WTC11 (cell line): Measurements from ENCODE around the gene RELB. TPM values are rescaled to one million over a fixed set of nuclear protein-coding genes. Genes with fewer than 3 reads are reported as not detected.

ENCODE experiments used
- ATAC-seq: fragments of 200-7000 bp; cut with Tn5 transposase; 2 replicates; pipeline ENCODE4 v1.10.0; 2021; ENCODE audit warnings: mild to moderate bottlenecking, moderate library complexity
- CTCF ChIA-PET: fragments of 300-600 bp; sonication (Branson Sonifier 250); formaldehyde crosslinking; loops from one replicate; lab custom pipeline; 2021; ENCODE audit warnings: antibody characterized with exemption; lab: Charles Lee
- POLR2A ChIA-PET: fragments of 350-600 bp; sonication (Branson Sonifier 250); formaldehyde crosslinking; loops from one replicate; lab custom pipeline; 2021; ENCODE audit warnings: antibody characterized with exemption; lab: Charles Lee
- DNase-seq: peaks from one replicate; pipeline ENCODE4 v3.0.0; 2021; ENCODE audit warnings: low spot score
- H3K27ac Mint-ChIP-seq: 2 replicates; pipeline ENCODE4 v1.8.0; 2021; ENCODE audit warnings: mixed read lengths
- H3K27me3 Mint-ChIP-seq: 2 replicates; pipeline ENCODE4 v1.8.0; 2021; ENCODE audit warnings: low read depth, mild to moderate bottlenecking, moderate library complexity, mixed read lengths
- H3K36me3 Mint-ChIP-seq: 2 replicates; pipeline ENCODE4 v1.8.0; 2021; ENCODE audit warnings: mixed read lengths
- H3K4me1 Mint-ChIP-seq: 2 replicates; pipeline ENCODE4 v1.8.0; 2022; ENCODE audit warnings: mixed read lengths
- H3K4me3 Mint-ChIP-seq: 2 replicates; pipeline ENCODE4 v1.8.0; 2021; ENCODE audit warnings: mild to moderate bottlenecking, moderate library complexity, mixed read lengths
- H3K9me3 Mint-ChIP-seq: 2 replicates; pipeline ENCODE4 v1.8.0; 2021; ENCODE audit warnings: mixed read lengths
- CREB1 ChIP-seq: sonication (generic); formaldehyde crosslinking; IDR thresholded peaks from 2 replicates; pipeline ENCODE4 v1.8.0; 2023; ENCODE audit warnings: mild to moderate bottlenecking, missing genetic modification reagents
- GABPB1 ChIP-seq: sonication (generic); formaldehyde crosslinking; IDR thresholded peaks from 2 replicates; pipeline ENCODE4 v1.8.1; 2023; ENCODE audit warnings: mild to moderate bottlenecking, missing genetic modification reagents
- KAT7 ChIP-seq: sonication (generic); formaldehyde crosslinking; IDR thresholded peaks from 2 replicates; pipeline ENCODE4 v1.8.1; 2023; ENCODE audit warnings: missing genetic modification reagents, mild to moderate bottlenecking, borderline replicate concordance
- OVOL2 ChIP-seq: fragments of 250-450 bp; sonication (Bioruptor Pico); IDR thresholded peaks from 2 replicates; pipeline ENCODE4 v1.9.0; 2021; ENCODE audit warnings: mild to moderate bottlenecking, borderline replicate concordance
- SMAD4 ChIP-seq: sonication (generic); formaldehyde crosslinking; IDR thresholded peaks from 2 replicates; pipeline ENCODE4 v1.8.0; 2022; ENCODE audit warnings: mild to moderate bottlenecking, missing genetic modification reagents
- TP53 ChIP-seq: sonication (generic); formaldehyde crosslinking; IDR thresholded peaks from 2 replicates; pipeline ENCODE4 v1.8.1; 2023; ENCODE audit warnings: mild to moderate bottlenecking, missing genetic modification reagents
- ZNF219 ChIP-seq: sonication (generic); formaldehyde crosslinking; IDR thresholded peaks from 2 replicates; pipeline ENCODE4 v1.8.0; 2023; ENCODE audit warnings: missing genetic modification reagents, mild to moderate bottlenecking, borderline replicate concordance
- ZNF317 ChIP-seq: sonication (generic); formaldehyde crosslinking; IDR thresholded peaks from 2 replicates; pipeline ENCODE4 v1.8.1; 2023; ENCODE audit warnings: low read depth, mild to moderate bottlenecking, moderate library complexity, missing genetic modification reagents, borderline replicate concordance
- ZNF416 ChIP-seq: fragments of 250-450 bp; sonication (Bioruptor Pico); IDR thresholded peaks from 2 replicates; pipeline ENCODE4 v1.9.0; 2021; ENCODE audit warnings: mild to moderate bottlenecking, inconsistent platforms
- total RNA-seq: library from RNA; stranded (reverse); gene quantifications from 3 replicates; pipeline ENCODE4 v1.2.3, GENCODE V29; 2021
- TF ChIP-seq, protein P1 (sequence below): sonication (generic); formaldehyde crosslinking; IDR thresholded peaks from 2 replicates; pipeline ENCODE4 v1.8.0; 2022; ENCODE audit warnings: mild to moderate bottlenecking, missing genetic modification reagents
- TF ChIP-seq, protein P2 (sequence below): sonication (generic); formaldehyde crosslinking; IDR thresholded peaks from 2 replicates; pipeline ENCODE4 v1.8.0; 2023; ENCODE audit warnings: missing genetic modification reagents, mild to moderate bottlenecking, borderline replicate concordance
- TF ChIP-seq, protein P3 (sequence below): sonication (generic); formaldehyde crosslinking; IDR thresholded peaks from 2 replicates; pipeline ENCODE4 v1.8.0; 2022; ENCODE audit warnings: mild to moderate bottlenecking, missing genetic modification reagents
- TF ChIP-seq, protein P4 (sequence below): sonication (generic); formaldehyde crosslinking; IDR thresholded peaks from 2 replicates; pipeline ENCODE4 v1.8.1; 2022; ENCODE audit warnings: mild to moderate bottlenecking, missing genetic modification reagents, moderate library complexity, borderline replicate concordance
- TF ChIP-seq, protein P5 (sequence below): sonication (generic); formaldehyde crosslinking; conservative IDR thresholded peaks from 2 replicates; pipeline ENCODE4 v1.8.1; 2023; ENCODE audit warnings: mild to moderate bottlenecking, low read depth, missing genetic modification reagents, moderate library complexity

The RELB gene
- total RNA-seq, 1 experiment from 2014 or later: 8.9 TPM

DNA sequence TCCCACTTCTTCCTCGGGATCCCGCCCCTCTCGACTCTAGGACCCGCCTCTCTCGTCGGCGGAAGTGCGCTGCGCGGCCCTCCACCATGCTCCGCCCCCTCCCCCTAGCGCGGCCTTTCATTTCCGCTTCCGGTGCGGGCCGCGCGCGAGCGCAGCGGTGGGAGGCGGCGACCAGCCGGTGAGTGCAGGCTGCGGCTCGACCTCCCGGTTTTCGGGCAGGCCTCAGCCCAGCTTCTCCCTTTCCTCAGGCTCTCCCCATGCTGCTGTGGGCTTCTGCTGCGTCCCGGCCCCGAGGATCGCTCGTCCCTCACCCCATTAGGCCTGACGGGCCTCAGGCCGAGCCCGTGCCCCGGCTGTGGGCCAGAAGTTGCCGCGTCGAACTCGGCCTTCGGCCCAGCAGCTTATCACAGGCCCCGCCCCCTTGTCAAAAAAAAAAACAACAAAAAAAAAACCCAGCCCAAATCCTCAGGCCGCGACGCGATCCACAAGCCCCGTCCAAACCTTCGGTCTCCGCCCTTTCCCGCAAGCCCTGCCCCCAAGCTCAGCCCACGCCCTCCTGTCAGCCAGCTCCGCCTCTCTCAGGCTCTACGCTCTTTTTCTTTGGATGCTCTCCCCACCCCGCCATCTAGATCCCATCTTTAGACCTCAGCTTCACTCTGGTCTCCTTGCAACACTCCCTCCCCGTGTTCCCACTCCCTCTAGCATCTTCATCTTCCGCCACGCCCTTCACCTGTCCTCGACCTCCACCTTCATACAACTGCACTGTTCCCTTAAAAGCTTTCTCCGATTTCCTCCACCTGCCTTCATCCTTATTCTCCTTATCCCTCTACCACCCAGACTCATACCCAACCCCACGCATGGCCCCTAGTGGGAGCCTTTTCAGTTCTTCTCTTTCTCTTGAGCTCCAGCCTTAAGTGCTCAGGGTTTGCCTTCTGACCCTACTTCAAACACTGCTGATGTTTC, 37.9 kb downstream of the RELB start, which contains the start of gene CLASRP (continued):
- TF ChIP-seq, protein P1, sequence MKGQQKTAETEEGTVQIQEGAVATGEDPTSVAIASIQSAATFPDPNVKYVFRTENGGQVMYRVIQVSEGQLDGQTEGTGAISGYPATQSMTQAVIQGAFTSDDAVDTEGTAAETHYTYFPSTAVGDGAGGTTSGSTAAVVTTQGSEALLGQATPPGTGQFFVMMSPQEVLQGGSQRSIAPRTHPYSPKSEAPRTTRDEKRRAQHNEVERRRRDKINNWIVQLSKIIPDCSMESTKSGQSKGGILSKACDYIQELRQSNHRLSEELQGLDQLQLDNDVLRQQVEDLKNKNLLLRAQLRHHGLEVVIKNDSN (CRISPR knock-in tag): no peak; the same call in 1 of the 2 replicates

DNA sequence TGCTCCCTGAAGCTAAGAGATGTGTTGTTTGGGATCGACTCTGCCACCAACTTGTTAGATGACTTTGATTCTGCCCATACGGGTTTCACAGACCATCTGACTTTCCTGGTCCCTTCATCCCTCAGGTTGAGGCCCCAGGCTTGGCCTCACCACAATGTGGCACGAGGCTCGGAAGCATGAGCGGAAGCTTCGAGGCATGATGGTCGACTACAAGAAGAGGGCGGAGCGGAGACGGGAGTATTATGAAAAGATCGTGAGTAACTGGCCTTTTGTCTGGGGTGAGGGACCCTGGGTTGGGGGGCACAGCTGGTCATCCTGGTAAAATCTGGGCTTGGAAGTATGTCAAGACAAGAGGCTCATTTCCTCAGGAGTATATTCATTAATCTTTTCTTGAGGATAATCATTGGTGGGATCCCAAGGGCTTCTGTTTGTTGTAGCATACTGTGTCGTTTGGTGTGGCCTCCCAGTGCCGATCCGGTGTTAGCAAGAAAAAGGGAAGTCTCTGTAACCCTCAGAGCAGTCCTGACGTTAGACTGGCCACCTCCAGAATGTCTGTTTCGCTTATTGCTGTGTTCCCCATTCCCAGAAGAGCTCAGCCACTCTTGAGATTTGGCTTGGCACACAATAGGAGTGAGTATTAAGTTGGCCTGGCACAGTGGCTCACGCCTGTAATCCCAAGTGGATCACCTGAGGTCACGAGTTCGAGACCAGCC, 39.0 kb downstream of the RELB start:
- TF ChIP-seq, protein P2, sequence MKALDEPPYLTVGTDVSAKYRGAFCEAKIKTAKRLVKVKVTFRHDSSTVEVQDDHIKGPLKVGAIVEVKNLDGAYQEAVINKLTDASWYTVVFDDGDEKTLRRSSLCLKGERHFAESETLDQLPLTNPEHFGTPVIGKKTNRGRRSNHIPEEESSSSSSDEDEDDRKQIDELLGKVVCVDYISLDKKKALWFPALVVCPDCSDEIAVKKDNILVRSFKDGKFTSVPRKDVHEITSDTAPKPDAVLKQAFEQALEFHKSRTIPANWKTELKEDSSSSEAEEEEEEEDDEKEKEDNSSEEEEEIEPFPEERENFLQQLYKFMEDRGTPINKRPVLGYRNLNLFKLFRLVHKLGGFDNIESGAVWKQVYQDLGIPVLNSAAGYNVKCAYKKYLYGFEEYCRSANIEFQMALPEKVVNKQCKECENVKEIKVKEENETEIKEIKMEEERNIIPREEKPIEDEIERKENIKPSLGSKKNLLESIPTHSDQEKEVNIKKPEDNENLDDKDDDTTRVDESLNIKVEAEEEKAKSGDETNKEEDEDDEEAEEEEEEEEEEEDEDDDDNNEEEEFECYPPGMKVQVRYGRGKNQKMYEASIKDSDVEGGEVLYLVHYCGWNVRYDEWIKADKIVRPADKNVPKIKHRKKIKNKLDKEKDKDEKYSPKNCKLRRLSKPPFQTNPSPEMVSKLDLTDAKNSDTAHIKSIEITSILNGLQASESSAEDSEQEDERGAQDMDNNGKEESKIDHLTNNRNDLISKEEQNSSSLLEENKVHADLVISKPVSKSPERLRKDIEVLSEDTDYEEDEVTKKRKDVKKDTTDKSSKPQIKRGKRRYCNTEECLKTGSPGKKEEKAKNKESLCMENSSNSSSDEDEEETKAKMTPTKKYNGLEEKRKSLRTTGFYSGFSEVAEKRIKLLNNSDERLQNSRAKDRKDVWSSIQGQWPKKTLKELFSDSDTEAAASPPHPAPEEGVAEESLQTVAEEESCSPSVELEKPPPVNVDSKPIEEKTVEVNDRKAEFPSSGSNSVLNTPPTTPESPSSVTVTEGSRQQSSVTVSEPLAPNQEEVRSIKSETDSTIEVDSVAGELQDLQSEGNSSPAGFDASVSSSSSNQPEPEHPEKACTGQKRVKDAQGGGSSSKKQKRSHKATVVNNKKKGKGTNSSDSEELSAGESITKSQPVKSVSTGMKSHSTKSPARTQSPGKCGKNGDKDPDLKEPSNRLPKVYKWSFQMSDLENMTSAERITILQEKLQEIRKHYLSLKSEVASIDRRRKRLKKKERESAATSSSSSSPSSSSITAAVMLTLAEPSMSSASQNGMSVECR: no peak
- TF ChIP-seq ZNF416 (CRISPR knock-in tag) (no peak), CREB1 (CRISPR knock-in tag) (no peak), SMAD4 (CRISPR knock-in tag) (no peak), GABPB1 (CRISPR knock-in tag) (no peak), OVOL2 (no peak), TP53 (no peak), ZNF219 (CRISPR knock-in tag) (no peak), ZNF317 (CRISPR knock-in tag) (no peak), KAT7 (CRISPR knock-in tag) (no peak)
- TF ChIP-seq, protein P3, sequence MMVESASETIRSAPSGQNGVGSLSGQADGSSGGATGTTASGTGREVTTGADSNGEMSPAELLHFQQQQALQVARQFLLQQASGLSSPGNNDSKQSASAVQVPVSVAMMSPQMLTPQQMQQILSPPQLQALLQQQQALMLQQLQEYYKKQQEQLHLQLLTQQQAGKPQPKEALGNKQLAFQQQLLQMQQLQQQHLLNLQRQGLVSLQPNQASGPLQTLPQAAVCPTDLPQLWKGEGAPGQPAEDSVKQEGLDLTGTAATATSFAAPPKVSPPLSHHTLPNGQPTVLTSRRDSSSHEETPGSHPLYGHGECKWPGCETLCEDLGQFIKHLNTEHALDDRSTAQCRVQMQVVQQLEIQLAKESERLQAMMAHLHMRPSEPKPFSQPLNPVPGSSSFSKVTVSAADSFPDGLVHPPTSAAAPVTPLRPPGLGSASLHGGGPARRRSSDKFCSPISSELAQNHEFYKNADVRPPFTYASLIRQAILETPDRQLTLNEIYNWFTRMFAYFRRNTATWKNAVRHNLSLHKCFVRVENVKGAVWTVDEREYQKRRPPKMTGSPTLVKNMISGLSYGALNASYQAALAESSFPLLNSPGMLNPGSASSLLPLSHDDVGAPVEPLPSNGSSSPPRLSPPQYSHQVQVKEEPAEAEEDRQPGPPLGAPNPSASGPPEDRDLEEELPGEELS (CRISPR knock-in tag): no peak
- TF ChIP-seq, protein P4, sequence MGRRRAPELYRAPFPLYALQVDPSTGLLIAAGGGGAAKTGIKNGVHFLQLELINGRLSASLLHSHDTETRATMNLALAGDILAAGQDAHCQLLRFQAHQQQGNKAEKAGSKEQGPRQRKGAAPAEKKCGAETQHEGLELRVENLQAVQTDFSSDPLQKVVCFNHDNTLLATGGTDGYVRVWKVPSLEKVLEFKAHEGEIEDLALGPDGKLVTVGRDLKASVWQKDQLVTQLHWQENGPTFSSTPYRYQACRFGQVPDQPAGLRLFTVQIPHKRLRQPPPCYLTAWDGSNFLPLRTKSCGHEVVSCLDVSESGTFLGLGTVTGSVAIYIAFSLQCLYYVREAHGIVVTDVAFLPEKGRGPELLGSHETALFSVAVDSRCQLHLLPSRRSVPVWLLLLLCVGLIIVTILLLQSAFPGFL (CRISPR knock-in tag): no peak
- TF ChIP-seq, protein P5, sequence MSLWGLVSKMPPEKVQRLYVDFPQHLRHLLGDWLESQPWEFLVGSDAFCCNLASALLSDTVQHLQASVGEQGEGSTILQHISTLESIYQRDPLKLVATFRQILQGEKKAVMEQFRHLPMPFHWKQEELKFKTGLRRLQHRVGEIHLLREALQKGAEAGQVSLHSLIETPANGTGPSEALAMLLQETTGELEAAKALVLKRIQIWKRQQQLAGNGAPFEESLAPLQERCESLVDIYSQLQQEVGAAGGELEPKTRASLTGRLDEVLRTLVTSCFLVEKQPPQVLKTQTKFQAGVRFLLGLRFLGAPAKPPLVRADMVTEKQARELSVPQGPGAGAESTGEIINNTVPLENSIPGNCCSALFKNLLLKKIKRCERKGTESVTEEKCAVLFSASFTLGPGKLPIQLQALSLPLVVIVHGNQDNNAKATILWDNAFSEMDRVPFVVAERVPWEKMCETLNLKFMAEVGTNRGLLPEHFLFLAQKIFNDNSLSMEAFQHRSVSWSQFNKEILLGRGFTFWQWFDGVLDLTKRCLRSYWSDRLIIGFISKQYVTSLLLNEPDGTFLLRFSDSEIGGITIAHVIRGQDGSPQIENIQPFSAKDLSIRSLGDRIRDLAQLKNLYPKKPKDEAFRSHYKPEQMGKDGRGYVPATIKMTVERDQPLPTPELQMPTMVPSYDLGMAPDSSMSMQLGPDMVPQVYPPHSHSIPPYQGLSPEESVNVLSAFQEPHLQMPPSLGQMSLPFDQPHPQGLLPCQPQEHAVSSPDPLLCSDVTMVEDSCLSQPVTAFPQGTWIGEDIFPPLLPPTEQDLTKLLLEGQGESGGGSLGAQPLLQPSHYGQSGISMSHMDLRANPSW (CRISPR knock-in tag): no peak
- ChIA-PET CTCF (interaction anchor here (1.2 to 7.3 kb wide), 5 partner anchors 18 to 72 kb away, joined by 3 to 37 read pairs (median 15); no protein-coding TSS in a partner anchor), POLR2A (no interaction called here)
- DNase-seq (no peak), ATAC-seq (no peak)
- H3K4me3 Mint-ChIP-seq: peak overlapping the region; percentile 98
- H3K27ac Mint-ChIP-seq: peak overlapping the region; percentile 92
- H3K36me3 Mint-ChIP-seq: peaks cover 42% of the 10 kb centered on the region
- H3K27me3 Mint-ChIP-seq: no peaks in the 10 kb centered on the region
- H3K4me1 Mint-ChIP-seq: peaks cover 10% of the 10 kb centered on the region
- H3K9me3 Mint-ChIP-seq: no peaks in the 10 kb centered on the region
